Uterus (tissue), 2 donors: ENCODE data around the gene CNTFR.

Experiments
- POLR2A ChIP-seq, 2 donors: fragments of 450-650 bp; IDR thresholded peaks; one replicate each; pipeline ENCODE4 v1.6.1; 2016; ENCODE audit warnings: antibody characterized with exemption in 2 of 2, mild to moderate bottlenecking in 1 of 2, moderate library complexity in 1 of 2
- TF ChIP-seq, protein P1 (sequence below), 4 experiments: fragments of 200-600 bp in 2 of 4; fragments of 450-650 bp in 2 of 4; sonication (generic) in 2 of 4; IDR thresholded peaks; one replicate each; pipeline ENCODE4 v1.5.1; 2016 to 2019; ENCODE audit warnings: antibody characterized with exemption in 4 of 4, mild to moderate bottlenecking in 2 of 4, moderate library complexity in 1 of 4

- TF ChIP-seq, protein P1, sequence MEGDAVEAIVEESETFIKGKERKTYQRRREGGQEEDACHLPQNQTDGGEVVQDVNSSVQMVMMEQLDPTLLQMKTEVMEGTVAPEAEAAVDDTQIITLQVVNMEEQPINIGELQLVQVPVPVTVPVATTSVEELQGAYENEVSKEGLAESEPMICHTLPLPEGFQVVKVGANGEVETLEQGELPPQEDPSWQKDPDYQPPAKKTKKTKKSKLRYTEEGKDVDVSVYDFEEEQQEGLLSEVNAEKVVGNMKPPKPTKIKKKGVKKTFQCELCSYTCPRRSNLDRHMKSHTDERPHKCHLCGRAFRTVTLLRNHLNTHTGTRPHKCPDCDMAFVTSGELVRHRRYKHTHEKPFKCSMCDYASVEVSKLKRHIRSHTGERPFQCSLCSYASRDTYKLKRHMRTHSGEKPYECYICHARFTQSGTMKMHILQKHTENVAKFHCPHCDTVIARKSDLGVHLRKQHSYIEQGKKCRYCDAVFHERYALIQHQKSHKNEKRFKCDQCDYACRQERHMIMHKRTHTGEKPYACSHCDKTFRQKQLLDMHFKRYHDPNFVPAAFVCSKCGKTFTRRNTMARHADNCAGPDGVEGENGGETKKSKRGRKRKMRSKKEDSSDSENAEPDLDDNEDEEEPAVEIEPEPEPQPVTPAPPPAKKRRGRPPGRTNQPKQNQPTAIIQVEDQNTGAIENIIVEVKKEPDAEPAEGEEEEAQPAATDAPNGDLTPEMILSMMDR (IDR thresholded peaks at IDR 0.05), result no peak
- no peak for TF ChIP-seq POLR2A (IDR thresholded peaks at IDR 0.05)
Measured at GRCh38 chr9:34552606-34552981, 36.9 kb downstream of the CNTFR start.
